IMR-90 (cell line): ENCODE data around the gene KCNJ6. TPM values are rescaled to one million over a fixed set of nuclear protein-coding genes. Genes with fewer than 3 reads are reported as not detected.
A peak's percentile ranks its signal among the peaks of the same experiment; 100 is the strongest.

Experiments used
- ATAC-seq: fragments of 200-7000 bp; cut with Tn5 transposase; 2 replicates; pipeline ENCODE4 v1.9.1; 2020; ENCODE audit warnings: low read depth, mild to moderate bottlenecking, moderate library complexity
- BruUV-seq: library from RNA; stranded (reverse); fragments of 400-500 nt; replicated peaks from 2 replicates; lab custom pipeline; 2021; lab: Mats Ljungman, UMichigan
- CTCF ChIA-PET: fragments of 300-600 bp; formaldehyde crosslinking; extraction: SDS; loops from one replicate; lab custom pipeline; 2021; ENCODE audit warnings: antibody characterized with exemption; lab: Yijun Ruan, JAX
- POLR2A ChIA-PET: fragments of 300-600 bp; sonication (Branson Sonifier 250); formaldehyde crosslinking; loops from one replicate; lab custom pipeline; 2022; ENCODE audit warnings: antibody characterized with exemption; ENCODE audit not compliant: unreplicated experiment; lab: Charles Lee
- DNase-seq: peaks from one replicate; pipeline ENCODE4 v3.0.0; 2013
- H2AFZ ChIP-seq: replicated peaks from 2 replicates; pipeline ENCODE3; 2013; ENCODE audit warnings: low read length, mild to moderate bottlenecking; ENCODE audit not compliant: poor library complexity
- H2AK5ac ChIP-seq: 2 replicates; pipeline ENCODE4 v1.6.1; 2013; ENCODE audit warnings: low read depth, low read length, inconsistent platforms
- H2AK9ac ChIP-seq: replicated peaks from 2 replicates; pipeline ENCODE3; 2013; ENCODE audit warnings: mild to moderate bottlenecking, low read depth, low read length, moderate library complexity; ENCODE audit not compliant: poor library complexity
- H2BK120ac ChIP-seq: 2 replicates; pipeline ENCODE4 v1.6.1; 2013; ENCODE audit warnings: low read depth, low read length, inconsistent platforms
- H2BK15ac ChIP-seq: 3 replicates; pipeline ENCODE4 v1.6.1; 2013; ENCODE audit warnings: low read depth, low read length, inconsistent platforms
- H2BK20ac ChIP-seq: 2 replicates; pipeline ENCODE4 v1.6.1; 2013; ENCODE audit warnings: low read depth, mild to moderate bottlenecking, inconsistent platforms, low read length, moderate library complexity
- H2BK5ac ChIP-seq: 2 replicates; pipeline ENCODE4 v1.6.1; 2013; ENCODE audit warnings: mild to moderate bottlenecking, low read depth, low read length, inconsistent platforms; ENCODE audit not compliant: poor library complexity, severe bottlenecking
- H3K14ac ChIP-seq: replicated peaks from 2 replicates; pipeline ENCODE4 v1.6.1; 2013; ENCODE audit warnings: low read depth, low read length, inconsistent platforms
- H3K18ac ChIP-seq: 2 replicates; pipeline ENCODE4 v1.6.1; 2013; ENCODE audit warnings: low read depth, low read length, control low read depth
- H3K23ac ChIP-seq: 2 replicates; pipeline ENCODE4 v1.6.1; 2013; ENCODE audit warnings: low read depth, low read length, inconsistent platforms
- H3K27ac ChIP-seq: 2 replicates; pipeline ENCODE4 v1.5.1; 2013; ENCODE audit warnings: mild to moderate bottlenecking, control low read depth, low read length; ENCODE audit not compliant: insufficient read depth
- H3K27me3 ChIP-seq: 2 replicates; pipeline ENCODE4 v1.6.1; 2013; ENCODE audit warnings: low read length; ENCODE audit not compliant: control insufficient read depth, insufficient read depth
- H3K36me3 ChIP-seq: 2 replicates; pipeline ENCODE4 v1.6.1; 2013; ENCODE audit warnings: low read length, mixed read lengths; ENCODE audit not compliant: control insufficient read depth, insufficient read depth
- H3K4ac ChIP-seq: 2 replicates; pipeline ENCODE4 v1.6.1; 2013; ENCODE audit warnings: low read depth, low read length, inconsistent platforms
- H3K4me1 ChIP-seq: 2 replicates; pipeline ENCODE4 v1.6.1; 2013; ENCODE audit warnings: low read length, mixed read lengths; ENCODE audit not compliant: control insufficient read depth, insufficient read depth
- H3K4me2 ChIP-seq: 2 replicates; pipeline ENCODE4 v1.6.1; 2013; ENCODE audit warnings: low read depth, mild to moderate bottlenecking, control low read depth, low read length, moderate library complexity
- H3K4me3 ChIP-seq: 2 replicates; pipeline ENCODE4 v1.5.1; 2013; ENCODE audit warnings: low read depth, mild to moderate bottlenecking, control low read depth, low read length, moderate library complexity; ENCODE audit not compliant: insufficient read depth
- H3K56ac ChIP-seq: 2 replicates; pipeline ENCODE4 v1.6.1; 2013; ENCODE audit warnings: low read length, inconsistent platforms; ENCODE audit not compliant: insufficient read depth; ENCODE audit errors: extremely low read depth
- H3K79me1 ChIP-seq, 2 experiments: 2 replicates each; pipeline ENCODE4 v1.6.1; 2013; ENCODE audit warnings: low read length in 2 of 2, inconsistent platforms in 1 of 2, low read depth in 1 of 2
- H3K9ac ChIP-seq: 2 replicates; pipeline ENCODE4 v1.6.1; 2013; ENCODE audit warnings: low read depth, low read length, control low read depth
- H3K9me1 ChIP-seq: 2 replicates; pipeline ENCODE4 v1.6.1; 2013; ENCODE audit warnings: low read length, inconsistent platforms; ENCODE audit not compliant: insufficient read depth
- H3K9me3 ChIP-seq: 2 replicates; pipeline ENCODE4 v1.6.1; 2013; ENCODE audit warnings: low read length; ENCODE audit not compliant: control insufficient read depth, insufficient read depth
- H4K20me1 ChIP-seq: 2 replicates; pipeline ENCODE4 v1.6.1; 2013; ENCODE audit warnings: low read length, inconsistent platforms; ENCODE audit not compliant: insufficient read depth
- H4K5ac ChIP-seq: 2 replicates; pipeline ENCODE4 v1.6.1; 2013; ENCODE audit warnings: mild to moderate bottlenecking, low read depth, low read length, control low read depth
- H4K8ac ChIP-seq, 2 experiments: 2 replicates each; pipeline ENCODE4 v1.6.1; 2013; ENCODE audit warnings: low read depth in 2 of 2, low read length in 2 of 2, control low read depth in 1 of 2, inconsistent platforms in 1 of 2
- H4K91ac ChIP-seq: 2 replicates; pipeline ENCODE4 v1.6.1; 2013; ENCODE audit warnings: low read depth, low read length, inconsistent platforms; ENCODE audit not compliant: insufficient read depth
- CEBPB ChIP-seq: IDR thresholded peaks from 2 replicates; pipeline ENCODE4 v1.6.1; 2012; ENCODE audit warnings: low read depth, low read length, improper control_type of control experiment
- CTCF ChIP-seq: conservative IDR thresholded peaks from 2 replicates; pipeline ENCODE4 v1.5.1; 2012; ENCODE audit warnings: mild to moderate bottlenecking, low read depth, low read length, improper control_type of control experiment
- ELK1 ChIP-seq: fragments of 150-350 bp; IDR thresholded peaks from 2 replicates; pipeline ENCODE4 v1.6.1; 2016; ENCODE audit warnings: low read depth, mild to moderate bottlenecking, low read length, moderate library complexity, borderline replicate concordance
- NFE2L2 ChIP-seq: fragments of 150-350 bp; IDR thresholded peaks from 2 replicates; pipeline ENCODE4 v1.6.1; 2016; ENCODE audit warnings: low read depth, mild to moderate bottlenecking, low read length
- RCOR1 ChIP-seq: IDR thresholded peaks from 2 replicates; pipeline ENCODE4 v1.6.1; 2012; ENCODE audit warnings: mild to moderate bottlenecking, low read length, improper control_type of control experiment; ENCODE audit not compliant: insufficient replicate concordance
- SMC3 ChIP-seq: fragments of 150-350 bp; IDR thresholded peaks from 2 replicates; pipeline ENCODE4 v1.6.1; 2016; ENCODE audit warnings: low read depth, mild to moderate bottlenecking, antibody characterized with exemption, low read length, moderate library complexity
- USF2 ChIP-seq: fragments of 150-350 bp; IDR thresholded peaks from 2 replicates; pipeline ENCODE4 v1.6.1; 2017; ENCODE audit warnings: mild to moderate bottlenecking, antibody characterized with exemption, low read length, low read depth
- WGBS, 2 experiments: methylation state at CpG; one replicate each; pipeline versions ENCODE4 v1.1.5 to v1.1.7; 2013; ENCODE audit warnings: missing lambda C conversion rate in 2 of 2; ENCODE audit not compliant: insufficient read length in 1 of 2; ENCODE audit errors: extremely low coverage in 2 of 2; 5-methylcytosine and 5-hydroxymethylcytosine counted together
- dilution Hi-C: fragments of 300-500 bp; cut with HindIII; formaldehyde crosslinking; loops from one replicate; pipeline ENCODE4 v1.14.3; 2018; ENCODE audit warnings: low sequenced_read_pairs; ENCODE audit not compliant: unreplicated experiment
- in situ Hi-C: fragments of 300-500 bp; cut with MboI; formaldehyde crosslinking; loops from 3 replicates; pipeline ENCODE4 v1.14.3; 2019; ENCODE audit warnings: low sequenced_read_pairs, inconsistent platforms, mixed read lengths
- intact Hi-C: fragments of 100-400 bp; cut with micrococcal nuclease; formaldehyde crosslinking; loops from 2 replicates; pipeline ENCODE4 v1.10.0; 2022
- polyA plus RNA-seq, 3 experiments: library from polyadenylated mRNA; depleted of rRNA; stranded (reverse); fragments of >200 nt; gene quantifications; 2 replicates each; pipeline ENCODE4 v1.2.3, GENCODE V29; 2012; ENCODE audit warnings: low replicate concordance in 1 of 3
- total RNA-seq: library from RNA; depleted of rRNA; stranded (reverse); fragments of >200 nt; gene quantifications from 2 replicates; pipeline ENCODE4 v1.2.3, GENCODE V29; 2012

The KCNJ6 gene
- total and polyA plus RNA-seq, 2 of the 4 experiments (the other 2 are of a cell fraction): under 0.01 to 0.02 TPM

GRCh38 chr21:37873655-37874054, 42.6 kb downstream of the KCNJ6 start:
- CTCF ChIA-PET: interaction anchor here (0.6 to 1.2 kb wide), 2 partner anchors 16 to 60 kb away, joined by 3 read pairs; no protein-coding TSS in a partner anchor
- Histone ChIP-seq H2AFZ (peak overlapping the region; percentile 33), H3K56ac (no peak overlapping the region), H4K5ac (no peak overlapping the region), H2AK5ac (peak overlapping the region; percentile 61; the same call in 1 of the 2 replicates), H3K4me3 (no peak overlapping the region), H2AK9ac (no peak overlapping the region), H3K27me3 (no peaks in the 10 kb centered on the region), H3K18ac (peak overlapping the region; percentile 31; the same call in 1 of the 2 replicates), H2BK15ac (peak overlapping the region; percentile 50; the same call in 1 of the 3 replicates), H3K9me3 (no peaks in the 10 kb centered on the region), H2BK20ac (peak overlapping the region; percentile 2), H3K9me1 (peaks cover 19% of the 10 kb centered on the region), H3K4me2 (no peak overlapping the region), H3K36me3 (no peaks in the 10 kb centered on the region), H4K8ac (no peak overlapping the region; a peak in 1 of 4 replicates), H3K27ac (no peak overlapping the region), H4K20me1 (no peaks in the 10 kb centered on the region), H3K23ac (no peak overlapping the region), H2BK5ac (no peak overlapping the region), H3K14ac (peak overlapping the region; percentile 53; the same call in 1 of the 2 replicates), H3K9ac (no peak overlapping the region), H3K4me1 (peaks cover 14% of the 10 kb centered on the region), H4K91ac (0 out of 2 replicates have a peak overlapping the region, but pooled peaks have one; percentile 6), H3K79me1 (no peaks in the 10 kb centered on the region), H3K4ac (peak overlapping the region; percentile 57; the same call in 1 of the 2 replicates), H2BK120ac (0 out of 2 replicates have a peak overlapping the region, but pooled peaks have one; percentile 20)
- no peak for ATAC-seq
- no TSS peak for BruUV-seq
- dilution Hi-C loops: no loop called here
- POLR2A ChIA-PET: no interaction called here
- intact Hi-C loops: no loop called here
- DNase-seq: peak; percentile 43
- 50% methylated on average over 2 of the region's 3 CpGs; no CpG with 5 or more reads in 1 of the 2 experiments for WGBS, 2 experiments
- TF ChIP-seq NFE2L2 (no peak), SMC3 (peak; percentile 33), USF2 (no peak), CEBPB (no peak), ELK1 (no peak), CTCF (peak; percentile 41), RCOR1 (no peak)
- in situ Hi-C loops: no loop called here
